Stimulated activated CD4-positive, alpha-beta T cell treated with anti-CD3 and anti-CD28 coated beads, Interleukin-12 subunit alpha, Interleukin-12 subunit beta, amount 100 ng/mL, for 4 hours (primary cell): ENCODE measurements around the gene MPC1.

Experiments used
- DNase-seq: peaks from one replicate; pipeline ENCODE4 v3.0.0-alpha.2; 2020

MPC1 gene

GRCh38 chr6:166382933-166383801 lies at the start of gene MPC1:
TSS of gene MPC1 (minus strand) at chr6:166382940. CDS start at chr6:166382876, 64 bp downstream.
- peak; percentile 92 for DNase-seq

DNA sequence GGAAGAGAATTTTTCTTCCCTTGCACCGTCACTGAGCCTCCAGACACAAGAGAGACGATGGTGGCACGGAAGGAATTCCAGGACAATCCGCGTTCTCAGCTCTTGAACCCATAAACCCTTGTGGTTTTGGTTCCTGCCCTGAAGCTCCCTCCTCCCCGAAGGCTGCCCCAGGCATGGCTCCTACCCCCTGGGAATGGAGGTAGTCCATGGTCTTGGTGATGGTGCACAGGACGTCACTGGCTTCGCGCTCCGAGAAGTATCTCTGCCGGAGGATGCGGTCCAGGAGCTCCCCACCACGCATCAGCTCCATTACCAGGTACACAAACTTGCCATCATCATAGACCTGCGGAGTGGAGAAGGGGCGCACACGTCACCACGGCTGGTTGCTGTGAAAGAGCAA lies 47.5 kb upstream of the MPC1 start:
- DNase-seq = no peak

DNA sequence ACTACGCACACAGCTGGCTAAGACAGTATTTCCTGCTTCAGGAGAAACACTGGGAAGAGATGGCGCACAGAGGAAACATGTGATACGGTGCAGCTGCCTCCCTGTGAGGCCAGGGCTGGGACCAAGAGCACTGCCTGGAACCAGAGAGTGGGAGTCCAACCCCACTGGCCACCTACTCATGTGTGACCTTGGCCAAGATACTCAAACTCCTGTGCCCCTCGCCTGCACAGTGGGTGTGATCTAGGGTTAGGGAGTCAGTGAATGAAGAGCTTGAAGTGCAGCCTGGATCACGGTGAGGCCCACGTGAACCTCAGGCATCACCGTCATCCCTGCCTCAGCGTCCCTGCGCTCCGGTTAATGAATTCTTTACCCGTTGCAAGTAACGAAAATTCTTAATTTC lies 41.7 kb upstream of the MPC1 start:
- DNase-seq = no peak

DNA sequence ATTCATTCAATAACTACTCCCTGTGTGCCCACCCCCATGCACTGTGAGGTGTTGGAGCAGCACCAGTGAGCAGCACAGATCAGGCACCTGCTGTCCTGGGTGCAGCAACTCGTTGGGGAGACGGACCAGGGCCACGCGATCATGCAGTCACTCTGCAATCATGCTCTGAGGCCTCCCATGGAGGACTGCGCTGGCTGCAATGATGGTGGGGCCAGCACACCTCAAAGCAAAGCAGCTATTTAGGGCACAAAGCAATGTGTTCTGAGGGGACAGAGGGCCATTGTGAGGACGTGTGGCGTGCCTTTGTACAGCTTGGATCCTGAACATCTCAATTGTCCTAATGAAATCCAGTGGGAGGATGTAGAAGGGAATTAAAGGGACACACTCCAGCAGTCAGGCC lies 41.0 kb upstream of the MPC1 start:
- no peak for DNase-seq

GRCh38 chr6:166423051-166423745 lies 40.5 kb upstream of the MPC1 start:
- DNase-seq = no peak

DNA sequence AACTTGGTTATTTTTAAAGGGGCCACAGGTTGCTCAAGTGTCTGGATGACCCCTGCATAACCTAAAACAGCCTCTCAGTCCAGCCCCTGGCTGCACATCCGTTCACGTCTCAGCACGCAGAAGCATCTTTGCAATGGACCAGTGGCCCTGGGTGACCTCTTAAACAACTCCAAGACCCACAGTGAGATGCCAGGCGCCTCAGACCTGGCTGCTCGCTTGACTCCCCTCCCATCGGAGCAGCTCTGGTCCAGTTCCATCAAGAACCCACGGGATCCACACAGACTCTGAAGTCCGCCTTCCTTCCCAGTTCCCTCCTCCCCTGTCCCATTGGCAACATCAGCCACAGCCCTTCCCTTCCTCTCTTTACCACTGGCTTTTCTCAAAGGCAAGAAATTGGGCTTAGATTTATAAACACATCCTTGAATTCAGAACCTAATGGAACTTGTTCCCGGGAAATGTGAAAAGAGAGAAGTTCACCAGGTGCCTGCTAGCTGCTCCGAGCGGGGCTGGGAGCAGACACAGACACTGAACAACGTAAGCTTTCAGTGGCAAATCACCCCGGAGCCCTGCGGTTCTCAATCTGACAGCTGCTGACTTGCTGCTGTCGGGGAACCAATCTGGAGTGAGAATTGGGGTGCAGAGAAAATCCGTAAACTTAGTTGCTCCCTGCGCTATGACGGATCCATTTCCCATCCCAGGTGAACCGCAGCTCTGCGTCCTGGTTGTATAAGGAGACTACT lies 39.6 kb upstream of the MPC1 start:
- no peak for DNase-seq

GRCh38 chr6:166420351-166420750 lies 37.6 kb upstream of the MPC1 start:
- no peak for DNase-seq

GRCh38 chr6:166419717-166420116 lies 37.0 kb upstream of the MPC1 start:
- DNase-seq = no peak

DNA sequence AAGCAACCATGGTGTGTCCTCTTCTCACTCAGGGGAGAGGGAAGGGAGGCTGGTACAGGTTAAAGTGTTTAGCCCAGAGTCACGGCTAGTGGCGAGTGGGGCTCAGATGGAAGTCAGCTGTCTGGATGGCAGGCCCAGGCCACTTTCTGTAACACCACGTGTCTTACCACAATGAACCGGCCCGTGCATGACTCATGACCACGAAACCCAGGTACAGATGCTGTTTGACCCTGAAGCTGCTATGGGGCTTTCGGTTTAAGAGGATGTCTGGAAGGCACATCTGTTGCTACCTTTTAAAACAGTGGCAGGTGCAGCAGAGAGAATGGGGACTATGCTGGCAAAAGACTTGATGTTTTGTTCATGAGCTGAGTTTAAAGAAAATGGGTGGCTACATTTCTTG lies 36.5 kb upstream of the MPC1 start:
- peak; percentile 24 for DNase-seq

DNA sequence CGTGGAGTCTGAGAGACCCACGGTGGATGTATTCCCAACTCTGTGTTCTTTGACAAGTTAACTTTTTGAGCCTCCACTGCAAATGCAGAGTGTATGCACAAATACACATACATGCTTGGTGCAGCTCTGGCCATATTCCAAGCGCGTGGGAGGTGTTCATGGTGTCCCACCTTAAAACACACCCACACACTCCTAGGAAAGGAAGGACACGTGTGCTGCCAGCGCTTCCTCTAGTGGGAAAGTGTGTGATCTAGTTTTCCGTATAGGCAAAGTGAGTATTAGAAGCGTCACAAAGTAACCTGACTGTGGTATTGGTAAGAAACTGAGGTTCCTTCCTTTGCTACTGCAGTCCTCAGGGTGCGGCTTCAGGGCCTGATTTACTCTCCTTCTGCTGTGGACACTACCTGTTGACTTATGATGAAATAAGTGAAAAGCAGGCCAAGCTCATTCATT lies 36.0 kb upstream of the MPC1 start:
- DNase-seq = no peak

DNA sequence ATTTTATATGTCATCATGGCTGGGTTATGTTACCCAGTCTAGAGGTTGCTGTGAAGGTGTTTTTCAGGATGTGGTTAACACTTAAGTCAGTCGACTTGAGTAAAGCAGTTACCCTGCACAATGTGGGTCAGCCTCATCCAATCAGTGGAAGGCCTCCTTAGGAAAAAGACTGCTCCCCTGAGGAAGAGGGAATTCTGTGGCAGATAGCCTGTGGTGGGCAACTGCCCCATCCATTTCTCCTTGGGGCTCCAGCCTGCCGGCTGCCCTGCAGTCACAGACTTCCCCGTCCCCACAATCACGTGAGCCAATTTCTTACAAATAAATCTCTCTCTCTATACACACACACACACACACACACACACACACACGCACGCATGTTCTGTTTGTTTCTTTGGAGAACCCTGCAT lies 34.5 kb upstream of the MPC1 start:
- no peak for DNase-seq

DNA sequence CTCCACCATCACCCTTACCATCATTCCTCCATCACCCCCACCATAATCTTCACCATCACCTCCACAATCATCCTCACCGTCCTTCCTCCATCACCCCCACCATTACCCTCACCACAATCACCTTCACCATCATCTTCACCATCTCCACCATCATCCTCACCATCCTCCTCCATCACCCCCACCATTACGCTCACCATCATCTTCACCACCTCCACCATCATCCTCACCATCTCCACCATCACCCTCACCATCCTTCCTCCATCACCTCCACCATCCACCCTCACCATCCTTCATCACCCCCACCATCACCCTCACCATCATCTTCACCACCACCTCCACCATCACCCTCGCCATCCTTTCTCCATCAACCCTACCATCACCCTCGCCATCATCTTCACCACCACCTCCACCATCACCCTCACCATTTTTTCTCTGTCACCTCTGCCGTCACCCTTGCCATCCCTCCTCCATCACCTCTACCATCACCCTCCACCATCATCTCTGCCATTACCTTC lies 33.1 kb upstream of the MPC1 start:
- no peak for DNase-seq

DNA sequence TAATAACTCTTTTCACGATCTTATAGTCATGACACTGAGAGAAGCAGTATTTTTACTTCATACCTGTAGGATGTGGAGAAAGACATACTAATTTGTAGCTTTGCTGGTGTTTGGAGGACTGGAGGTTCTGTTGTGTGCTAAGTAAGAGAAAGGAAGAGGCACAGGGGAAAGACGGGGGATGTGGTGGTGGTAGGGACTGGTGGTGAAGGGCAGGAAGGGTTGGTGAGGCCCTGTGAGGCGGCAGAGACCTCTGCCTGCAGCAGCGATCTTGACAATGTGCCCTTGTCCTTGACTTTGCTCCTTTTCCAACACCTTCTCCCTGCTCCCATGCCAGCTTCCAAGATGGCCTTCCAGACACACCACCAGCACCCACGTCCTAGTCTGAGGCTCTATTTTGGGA lies 32.6 kb upstream of the MPC1 start:
- no peak for DNase-seq

GRCh38 chr6:166413491-166413951 lies 30.8 kb upstream of the MPC1 start:
- no peak for DNase-seq

DNA sequence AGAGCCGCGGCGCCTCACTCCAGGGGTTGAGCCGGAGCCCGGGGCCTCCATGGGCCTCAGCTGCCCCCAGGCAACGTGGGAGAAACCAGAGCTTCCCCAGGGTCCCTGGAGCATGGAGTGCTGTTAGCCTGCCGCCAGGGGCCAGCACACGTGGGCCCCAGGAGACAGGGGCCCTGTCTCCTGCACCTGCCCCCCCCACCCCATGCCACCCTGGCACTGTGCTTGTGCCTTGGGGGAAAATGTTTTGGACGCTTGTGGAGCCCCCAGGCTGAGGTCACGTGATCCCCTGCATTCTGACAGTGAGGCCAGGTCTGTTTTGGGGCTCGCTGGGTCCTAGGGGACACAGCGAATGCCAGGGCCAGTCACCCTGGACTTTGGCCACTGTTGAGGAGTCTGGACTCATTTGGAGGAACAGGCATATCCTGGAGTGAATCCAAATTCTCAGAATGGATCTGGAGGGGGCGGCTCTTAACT lies 30.2 kb upstream of the MPC1 start:
- DNase-seq = no peak

DNA sequence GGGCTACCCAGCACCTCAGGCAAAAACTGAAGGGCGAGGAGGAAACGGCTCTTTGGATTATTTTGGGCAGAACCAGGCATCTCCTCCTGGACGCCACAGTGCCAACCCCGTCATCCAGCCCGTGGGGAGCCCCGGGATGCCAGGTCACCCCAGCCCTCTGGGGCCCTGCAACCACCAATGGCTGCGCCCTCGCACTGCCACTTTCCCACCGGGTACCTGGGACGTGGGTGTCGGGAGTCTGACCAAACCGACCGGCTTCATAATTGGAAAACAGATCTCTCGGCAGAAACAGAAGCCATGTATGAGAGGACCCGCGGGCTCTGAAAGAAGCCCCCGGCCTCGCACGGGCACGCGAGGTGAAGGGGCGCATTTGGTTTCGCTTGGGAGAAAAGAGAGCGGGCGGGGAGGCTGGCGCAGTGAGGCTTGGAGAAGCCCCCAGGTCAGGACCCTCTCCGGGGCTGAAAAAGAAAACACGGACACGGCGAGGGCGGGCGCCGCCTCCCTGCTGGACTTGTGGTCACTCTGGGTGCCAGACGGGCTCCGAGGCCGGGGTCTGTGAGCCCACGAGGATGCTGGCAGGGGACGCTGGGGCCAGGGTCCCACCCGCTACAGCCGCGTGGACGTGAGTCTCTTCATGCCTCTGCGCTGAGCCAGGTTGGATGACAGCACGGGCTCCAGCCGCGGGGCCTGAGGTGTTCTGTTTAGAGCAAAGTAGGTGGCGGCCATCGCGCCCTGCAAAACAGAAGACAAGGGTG lies 29.6 kb upstream of the MPC1 start:
- DNase-seq = no peak

- DNase-seq = no peak
Observed at GRCh38 chr6:166411721-166412151, 29.0 kb upstream of the MPC1 start.

DNA sequence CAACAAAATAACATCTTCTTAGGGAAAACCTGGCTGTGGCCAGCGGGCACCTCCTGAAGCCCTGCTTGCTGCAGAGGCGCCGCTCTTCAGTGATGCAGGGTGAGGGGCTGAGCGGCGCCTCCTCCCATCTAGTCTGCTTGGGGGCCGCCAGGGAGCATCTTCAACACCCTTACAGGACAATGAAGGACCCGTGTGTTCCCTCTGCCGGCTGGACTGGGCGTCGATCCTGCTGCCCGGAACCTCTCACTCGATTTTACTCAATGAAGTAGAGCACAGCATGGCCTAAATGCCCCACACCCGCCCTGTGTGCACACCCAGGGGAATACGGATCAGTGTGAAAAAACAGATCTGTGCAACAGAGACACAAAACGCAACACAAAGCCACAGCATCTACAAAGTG lies 28.5 kb upstream of the MPC1 start:
- no peak for DNase-seq

- no peak for DNase-seq
Observed at GRCh38 chr6:166410426-166410935, 27.7 kb upstream of the MPC1 start.

DNA sequence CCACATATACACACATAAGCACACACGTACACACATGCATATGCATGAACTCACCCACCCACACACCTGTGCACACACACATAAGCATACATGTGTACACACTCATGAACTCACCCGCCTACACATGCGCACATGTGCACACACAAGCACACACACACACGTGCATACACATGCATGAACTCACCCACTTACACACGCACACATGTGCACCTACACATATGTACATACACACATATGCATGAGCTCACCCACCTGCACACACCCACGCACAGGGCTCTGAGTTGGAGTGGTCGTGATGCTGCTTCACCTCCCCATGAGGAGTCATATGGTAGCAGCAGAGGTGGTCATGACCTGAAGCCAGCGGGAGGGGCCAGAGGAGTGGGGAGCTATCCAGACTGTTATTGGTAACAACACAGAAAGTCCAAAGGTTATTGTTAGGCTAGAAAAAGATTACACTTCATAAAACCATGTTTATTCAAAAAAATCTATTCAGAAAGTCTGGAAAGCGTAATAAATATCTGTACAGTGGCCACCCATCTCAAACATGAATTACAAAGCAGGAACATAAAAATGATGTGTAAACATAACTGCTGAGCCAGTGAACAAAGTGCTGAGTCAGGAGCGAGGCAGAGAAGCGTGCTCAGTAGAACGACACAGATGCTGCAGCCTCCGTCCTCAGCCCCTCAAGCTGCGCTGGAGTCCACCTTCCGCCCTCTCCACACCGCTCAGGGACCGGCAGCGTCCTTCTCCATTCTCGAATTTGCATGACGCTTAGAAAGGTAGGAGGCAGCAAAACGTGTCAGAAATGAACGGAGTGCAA lies 26.4 kb upstream of the MPC1 start:
- no peak for DNase-seq

GRCh38 chr6:166406197-166406596 lies 23.5 kb upstream of the MPC1 start:
- no peak for DNase-seq
